Spleen (tissue), 11 donors: ENCODE measurements around the gene GPATCH1. TPM values are rescaled to one million over a fixed set of nuclear protein-coding genes. Genes with fewer than 3 reads are reported as not detected.

Experiments used
- DNase-seq: peaks from one replicate; pipeline ENCODE4 v3.0.0-alpha.2; 2020
- H3K27ac ChIP-seq, 8 donors: fragments of 200-600 bp; sonication (generic) in 7 of 8; 1 replicate in 4 of 8; 2 replicates in 4 of 8; pipeline versions ENCODE4 v1.5.0 to v1.8.0; 2016 to 2021; ENCODE audit warnings: inconsistent platforms in 4 of 8, mild to moderate bottlenecking in 4 of 8, moderate library complexity in 1 of 8
- H3K27me3 ChIP-seq, 7 donors: fragments of 200-600 bp; sonication (generic) in 6 of 7; replicated peaks in 1 of 7; 1 replicate in 4 of 7; 2 replicates in 3 of 7; pipeline versions ENCODE4 v1.5.0 to v1.8.0; 2016 to 2021; ENCODE audit warnings: inconsistent platforms in 3 of 7, mild to moderate bottlenecking in 1 of 7
- H3K36me3 ChIP-seq, 6 donors: fragments of 200-600 bp; sonication (generic) in 5 of 6; 1 replicate in 4 of 6; 2 replicates in 2 of 6; pipeline versions ENCODE4 v1.5.0 to v1.8.0; 2016 to 2021; ENCODE audit warnings: inconsistent platforms in 2 of 6
- H3K4me1 ChIP-seq, 6 donors: fragments of 200-600 bp; sonication (generic) in 5 of 6; 1 replicate in 3 of 6; 2 replicates in 3 of 6; pipeline versions ENCODE4 v1.5.0 to v1.8.0; 2016 to 2021; ENCODE audit warnings: inconsistent platforms in 3 of 6
- H3K4me3 ChIP-seq, 8 donors: fragments of 200-600 bp; sonication (generic) in 7 of 8; 1 replicate in 4 of 8; 2 replicates in 4 of 8; pipeline versions ENCODE4 v1.5.0 to v1.8.0; 2016 to 2021; ENCODE audit warnings: inconsistent platforms in 4 of 8, mild to moderate bottlenecking in 4 of 8, moderate library complexity in 2 of 8
- H3K9me3 ChIP-seq, 8 donors: fragments of 200-600 bp; sonication (generic) in 7 of 8; 1 replicate in 4 of 8; 2 replicates in 4 of 8; pipeline versions ENCODE4 v1.5.0 to v1.8.0; 2016 to 2021; ENCODE audit warnings: inconsistent platforms in 4 of 8
- CTCF ChIP-seq, 11 experiments: fragments of 200-600 bp in 7 of 11; fragments of 450-650 bp in 4 of 11; sonication (generic) in 4 of 11; IDR thresholded peaks in 8 of 11; conservative IDR thresholded peaks in 3 of 11; 1 replicate in 7 of 11; 2 replicates in 4 of 11; pipeline versions ENCODE4 v1.4.0 to v1.8.0; 2016 to 2021; ENCODE audit warnings: antibody characterized with exemption in 11 of 11, inconsistent platforms in 4 of 11, mild to moderate bottlenecking in 1 of 11
- POLR2A ChIP-seq, 3 donors: fragments of 450-650 bp; IDR thresholded peaks; one replicate each; pipeline ENCODE4 v1.5.1; 2017; ENCODE audit warnings: antibody characterized with exemption in 3 of 3, mild to moderate bottlenecking in 1 of 3
- POLR2AphosphoS5 ChIP-seq, 3 donors: sonication (generic); formaldehyde crosslinking; IDR thresholded peaks; one replicate each; pipeline ENCODE4 v1.5.1; 2017; ENCODE audit warnings: antibody characterized with exemption in 3 of 3
- WGBS, 5 donors: extraction: QIAGEN DNeasy Blood & Tissue Kit in 3 of 5; methylation state at CpG; one replicate each; pipeline versions ENCODE4 v1.1.5 to v1.1.7; 2013 to 2018; 5-methylcytosine and 5-hydroxymethylcytosine counted together
- intact Hi-C: fragments of 100-400 bp; cut with DNase I; formaldehyde crosslinking; loops from one replicate; pipeline ENCODE4 v1.15.0; 2023; ENCODE audit warnings: low total_unique reads
- polyA plus RNA-seq, 3 donors: library from polyadenylated mRNA; stranded (reverse); fragments of 200-250 nt; gene quantifications; one replicate each; pipeline ENCODE4 v1.2.1, GENCODE V29; 2013
- total RNA-seq, 7 donors: library from RNA; depleted of rRNA in 3 of 7; stranded (reverse); fragments of >200 nt in 3 of 7; fragmentation: NEBNext Ultra II Directional in 4 of 7; extraction: Animal tissue kit (Norgen Biotek cat#: 25700) in 4 of 7; gene quantifications; one replicate each; pipeline versions ENCODE4 v1.1.0 to v1.2.1, GENCODE V29; 2016 to 2021
- donor health status: healthy with polysubstance abuse.
- donor health status: DM: no; HTN: no; CAD: no; lungs with moderate emphysema.
- donor health status: DM: no; HTN: no; CAD: no.
- donor health status: Bipolar disorder and iron deficiency.
- donor health status: healthy.
- donor health status: DM: no; HTN: no; CAD: no.
- donor health status: DM: yes; HTN: yes; CAD: no.

Gene GPATCH1
- total and polyA plus RNA-seq, 10 donors, result 3.9 to 12.7 (median 9.4) TPM

- intact Hi-C loops, result no loop called here
- no peak for DNase-seq
- no peaks in the 10 kb centered on the region for H3K27me3 ChIP-seq
- H3K27ac ChIP-seq, result no peak overlapping the region
- TF ChIP-seq POLR2AphosphoS5 (IDR thresholded peaks at IDR 0.05) (no peak), CTCF (IDR thresholded peaks at IDR 0.05 in 8 of 11, conservative IDR thresholded peaks at IDR 0.05 in 3 of 11) (no peak)
- H3K36me3 ChIP-seq, result peaks cover 3 to 100% (median 74%) of the 10 kb centered on the region in 6 donors
- H3K4me3 ChIP-seq, result no peak overlapping the region
- no peaks in the 10 kb centered on the region for H3K4me1 ChIP-seq
- H3K9me3 ChIP-seq, result no peaks in the 10 kb centered on the region
- 90 to 99% (median 95%) methylated on average over 10 of the region's 10 CpGs for WGBS, 5 donors
These were observed 20.1 kb downstream of the GPATCH1 start for GRCh38 chr19:33100894-33101644.

GRCh38 chr19:33102893-33103292 is 21.9 kb downstream of the GPATCH1 start:
- H3K27me3 ChIP-seq, result no peaks in the 10 kb centered on the region
- intact Hi-C loops, result no loop called here
- H3K9me3 ChIP-seq, result no peaks in the 10 kb centered on the region
- 91 to 96% (median 91%) methylated on average over 6 of the region's 6 CpGs for WGBS, 5 donors
- no peak overlapping the region for H3K4me3 ChIP-seq
- no peak for DNase-seq
- H3K36me3 ChIP-seq, result peaks cover 0 to 100% (median 74%) of the 10 kb centered on the region in 6 donors
- H3K27ac ChIP-seq, result no peak overlapping the region
- no peaks in the 10 kb centered on the region for H3K4me1 ChIP-seq
- TF ChIP-seq CTCF (IDR thresholded peaks at IDR 0.05 in 8 of 11, conservative IDR thresholded peaks at IDR 0.05 in 3 of 11) (no peak), POLR2A (IDR thresholded peaks at IDR 0.05) (no peak), POLR2AphosphoS5 (IDR thresholded peaks at IDR 0.05) (no peak)

GRCh38 chr19:33108161-33108560 is 27.2 kb downstream of the GPATCH1 start:
- intact Hi-C loops, result no loop called here
- TF ChIP-seq POLR2A (IDR thresholded peaks at IDR 0.05) (no peak), CTCF (IDR thresholded peaks at IDR 0.05 in 8 of 11, conservative IDR thresholded peaks at IDR 0.05 in 3 of 11) (no peak), POLR2AphosphoS5 (IDR thresholded peaks at IDR 0.05) (no peak)
- Histone ChIP-seq H3K4me1 (no peaks in the 10 kb centered on the region), H3K27me3 (no peaks in the 10 kb centered on the region), H3K4me3 (no peak overlapping the region), H3K27ac (no peak overlapping the region), H3K36me3 (peaks cover 0 to 100% (median 84%) of the 10 kb centered on the region in 6 donors), H3K9me3 (no peaks in the 10 kb centered on the region)
- WGBS, 5 donors, result 90 to 93% (median 91%) methylated on average over 10 of the region's 10 CpGs
- DNase-seq, result no peak

- Histone ChIP-seq H3K4me1 (no peaks in the 10 kb centered on the region), H3K4me3 (no peak overlapping the region), H3K36me3 (peaks cover 2 to 100% (median 89%) of the 10 kb centered on the region in 6 donors), H3K27ac (no peak overlapping the region), H3K9me3 (no peaks in the 10 kb centered on the region), H3K27me3 (no peaks in the 10 kb centered on the region)
- intact Hi-C loops, result no loop called here
- DNase-seq, result no peak
- TF ChIP-seq CTCF (IDR thresholded peaks at IDR 0.05 in 8 of 11, conservative IDR thresholded peaks at IDR 0.05 in 3 of 11), result no peak
- no peak for TF ChIP-seq POLR2AphosphoS5 (IDR thresholded peaks at IDR 0.05)
- no peak for TF ChIP-seq POLR2A (IDR thresholded peaks at IDR 0.05)
- WGBS, 5 donors, result 92 to 93% (median 93%) methylated on average over 9 of the region's 9 CpGs
These were observed 29.3 kb downstream of the GPATCH1 start for GRCh38 chr19:33110137-33110910.
